Measurements from ENCODE around the gene PNLIP.

GRCh38 chr10:116524736-116525135 lies 21.0 kb upstream of the PNLIP start:
- no peak for TF ChIP-seq CTCF (IDR thresholded peaks at IDR 0.05; ENCODE audit: low read depth, low read length)
- TF ChIP-seq, protein P1, sequence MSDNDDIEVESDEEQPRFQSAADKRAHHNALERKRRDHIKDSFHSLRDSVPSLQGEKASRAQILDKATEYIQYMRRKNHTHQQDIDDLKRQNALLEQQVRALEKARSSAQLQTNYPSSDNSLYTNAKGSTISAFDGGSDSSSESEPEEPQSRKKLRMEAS (IDR thresholded peaks at IDR 0.05; ENCODE audit: low read depth, low read length) = no peak

All from NB4 (cell line).